ENCODE data around the gene RNU1-1.
"Not testable (repeated sequence)": the region's sequence is repeated elsewhere in the genome, so short reads cannot be mapped to it uniquely, and the experiment has no call there.

DNA sequence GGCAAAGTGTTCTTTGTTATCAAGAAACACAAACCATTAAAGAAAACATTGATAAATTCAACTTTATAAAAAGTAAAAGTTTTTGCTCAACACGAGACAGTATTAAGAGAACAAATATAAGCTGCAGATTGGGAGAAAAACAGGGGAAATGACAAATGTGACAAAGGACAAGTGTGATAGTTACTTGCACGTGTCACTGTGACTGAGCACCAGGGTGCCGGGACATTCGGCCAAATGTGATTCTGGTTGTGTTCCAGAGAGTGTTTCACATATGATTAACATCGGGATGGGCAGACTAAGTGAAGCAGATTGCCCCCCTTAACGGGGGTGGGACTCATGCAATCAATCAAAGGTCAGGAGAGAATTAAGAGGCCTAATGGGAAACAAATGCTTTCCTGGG, 46.4 kb upstream of the RNU1-1 start:
- TF ChIP-seq, protein P1, sequence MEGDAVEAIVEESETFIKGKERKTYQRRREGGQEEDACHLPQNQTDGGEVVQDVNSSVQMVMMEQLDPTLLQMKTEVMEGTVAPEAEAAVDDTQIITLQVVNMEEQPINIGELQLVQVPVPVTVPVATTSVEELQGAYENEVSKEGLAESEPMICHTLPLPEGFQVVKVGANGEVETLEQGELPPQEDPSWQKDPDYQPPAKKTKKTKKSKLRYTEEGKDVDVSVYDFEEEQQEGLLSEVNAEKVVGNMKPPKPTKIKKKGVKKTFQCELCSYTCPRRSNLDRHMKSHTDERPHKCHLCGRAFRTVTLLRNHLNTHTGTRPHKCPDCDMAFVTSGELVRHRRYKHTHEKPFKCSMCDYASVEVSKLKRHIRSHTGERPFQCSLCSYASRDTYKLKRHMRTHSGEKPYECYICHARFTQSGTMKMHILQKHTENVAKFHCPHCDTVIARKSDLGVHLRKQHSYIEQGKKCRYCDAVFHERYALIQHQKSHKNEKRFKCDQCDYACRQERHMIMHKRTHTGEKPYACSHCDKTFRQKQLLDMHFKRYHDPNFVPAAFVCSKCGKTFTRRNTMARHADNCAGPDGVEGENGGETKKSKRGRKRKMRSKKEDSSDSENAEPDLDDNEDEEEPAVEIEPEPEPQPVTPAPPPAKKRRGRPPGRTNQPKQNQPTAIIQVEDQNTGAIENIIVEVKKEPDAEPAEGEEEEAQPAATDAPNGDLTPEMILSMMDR (IDR thresholded peaks at IDR 0.05; ENCODE audit: low read depth, low read length, missing input control), result not testable (repeated sequence)
- TF ChIP-seq, protein P2, sequence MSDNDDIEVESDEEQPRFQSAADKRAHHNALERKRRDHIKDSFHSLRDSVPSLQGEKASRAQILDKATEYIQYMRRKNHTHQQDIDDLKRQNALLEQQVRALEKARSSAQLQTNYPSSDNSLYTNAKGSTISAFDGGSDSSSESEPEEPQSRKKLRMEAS (IDR thresholded peaks at IDR 0.05), result not testable (repeated sequence)
- not testable (repeated sequence) for TF ChIP-seq HNF4G (IDR thresholded peaks at IDR 0.05); GABPA (IDR thresholded peaks at IDR 0.05 in 1 of 2, conservative IDR thresholded peaks at IDR 0.05 in 1 of 2); TAF1 (conservative IDR thresholded peaks at IDR 0.05); RAD21 (IDR thresholded peaks at IDR 0.05)

All from liver (tissue), 3 donors.